Activated CD4-positive, alpha-beta memory T cell treated with anti-CD3 and anti-CD28 coated beads for 36 hours (primary cell): Measurements from ENCODE around the gene ARHGAP15. TPM values are rescaled to one million over a fixed set of nuclear protein-coding genes. Genes with fewer than 3 reads are reported as not detected.

Experiments
- CTCF ChIA-PET: fragments of 350-600 bp; sonication (Branson Sonifier 250); formaldehyde crosslinking; loops from one replicate; lab custom pipeline; 2021; ENCODE audit warnings: antibody characterized with exemption, inconsistent platforms; lab: Charles Lee
- POLR2A ChIA-PET: fragments of 350-600 bp; sonication (Branson Sonifier 250); formaldehyde crosslinking; loops from one replicate; lab custom pipeline; 2021; ENCODE audit warnings: antibody characterized with exemption; lab: Charles Lee
- DNase-seq: peaks from one replicate; pipeline ENCODE4 v3.0.0-alpha.2; 2020
- H3K27ac Mint-ChIP-seq: one replicate; pipeline ENCODE4 v1.8.0; 2021; ENCODE audit warnings: mixed read lengths
- H3K27me3 Mint-ChIP-seq: one replicate; pipeline ENCODE4 v1.8.0; 2021; ENCODE audit warnings: mixed read lengths
- H3K36me3 Mint-ChIP-seq: one replicate; pipeline ENCODE4 v1.8.0; 2021; ENCODE audit warnings: mixed read lengths
- H3K4me1 Mint-ChIP-seq: one replicate; pipeline ENCODE4 v1.8.0; 2021; ENCODE audit warnings: low read depth, mixed read lengths
- H3K4me3 Mint-ChIP-seq: one replicate; pipeline ENCODE4 v1.8.0; 2021; ENCODE audit warnings: mild to moderate bottlenecking, mixed read lengths
- H3K9me3 Mint-ChIP-seq: one replicate; pipeline ENCODE4 v1.8.0; 2021; ENCODE audit warnings: mixed read lengths
- intact Hi-C: fragments of 100-400 bp; cut with micrococcal nuclease; formaldehyde crosslinking; loops from one replicate; pipeline ENCODE4 v1.15.1; 2023
- total RNA-seq, 2 experiments: library from RNA; stranded (reverse); gene quantifications; one replicate each; pipeline ENCODE4 v1.2.3, GENCODE V29; 2021

The ARHGAP15 gene
- total RNA-seq, 2 experiments from 2014 or later = 70.2 to 71.2 TPM

DNA sequence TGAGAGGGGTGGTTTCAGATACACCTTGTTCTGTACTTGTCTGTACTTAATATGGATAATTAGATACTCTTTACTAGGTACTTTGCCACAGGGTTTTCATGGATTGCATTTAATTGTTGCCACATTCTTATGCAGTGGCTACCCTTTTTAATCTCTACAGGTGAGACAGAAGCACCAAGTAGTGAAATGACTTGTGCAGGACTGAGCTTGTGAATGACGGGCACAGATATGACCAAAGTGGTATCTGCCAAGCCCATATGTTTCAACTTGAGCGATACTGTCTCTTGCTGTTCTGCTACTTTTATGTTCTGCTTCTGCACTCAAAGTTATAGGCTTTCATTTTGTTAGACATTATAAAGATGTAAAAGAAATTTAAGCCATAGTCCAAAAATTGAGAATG, 288.2 kb downstream of the ARHGAP15 start:
- H3K27me3 Mint-ChIP-seq = no peaks in the 10 kb centered on the region
- CTCF ChIA-PET = no interaction called here
- intact Hi-C loops = no loop called here
- H3K4me3 Mint-ChIP-seq = no peak overlapping the region
- H3K36me3 Mint-ChIP-seq = peaks cover 4% of the 10 kb centered on the region
- peaks cover 46% of the 10 kb centered on the region for H3K4me1 Mint-ChIP-seq
- H3K27ac Mint-ChIP-seq = no peak overlapping the region
- POLR2A ChIA-PET = no interaction called here
- H3K9me3 Mint-ChIP-seq = no peaks in the 10 kb centered on the region
- DNase-seq = no peak

DNA sequence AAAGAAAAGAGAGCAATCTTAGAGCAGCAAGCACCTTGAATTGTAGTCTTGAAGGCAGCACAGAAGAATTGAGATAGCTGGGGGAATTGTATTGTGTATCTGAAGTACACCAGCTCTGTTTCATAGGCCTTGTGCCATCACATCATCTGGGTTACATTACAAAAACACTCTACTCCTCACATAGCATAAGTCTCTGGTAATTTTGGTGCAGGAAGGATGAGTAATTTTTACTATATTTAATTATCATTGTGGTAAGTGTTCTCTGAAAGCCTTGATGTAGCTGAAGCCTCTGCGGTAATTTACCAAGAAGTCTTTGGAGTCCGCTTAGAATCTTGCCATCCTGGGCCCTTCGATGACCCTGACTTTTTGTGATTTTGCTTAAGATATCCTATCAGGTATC, 291.1 kb downstream of the ARHGAP15 start:
- no peaks in the 10 kb centered on the region for H3K27me3 Mint-ChIP-seq
- peaks cover 2% of the 10 kb centered on the region for H3K36me3 Mint-ChIP-seq
- ChIA-PET CTCF (no interaction called here), POLR2A (no interaction called here)
- no peak overlapping the region for H3K4me3 Mint-ChIP-seq
- H3K4me1 Mint-ChIP-seq = peaks cover 62% of the 10 kb centered on the region
- intact Hi-C loops = loop anchor here (2.0 to 5.0 kb wide), 3 partner anchors 22 to 158 kb away; no protein-coding TSS in a partner anchor
- H3K9me3 Mint-ChIP-seq = no peaks in the 10 kb centered on the region
- DNase-seq = peak; percentile 16
- peak overlapping the region; percentile 19 for H3K27ac Mint-ChIP-seq

DNA sequence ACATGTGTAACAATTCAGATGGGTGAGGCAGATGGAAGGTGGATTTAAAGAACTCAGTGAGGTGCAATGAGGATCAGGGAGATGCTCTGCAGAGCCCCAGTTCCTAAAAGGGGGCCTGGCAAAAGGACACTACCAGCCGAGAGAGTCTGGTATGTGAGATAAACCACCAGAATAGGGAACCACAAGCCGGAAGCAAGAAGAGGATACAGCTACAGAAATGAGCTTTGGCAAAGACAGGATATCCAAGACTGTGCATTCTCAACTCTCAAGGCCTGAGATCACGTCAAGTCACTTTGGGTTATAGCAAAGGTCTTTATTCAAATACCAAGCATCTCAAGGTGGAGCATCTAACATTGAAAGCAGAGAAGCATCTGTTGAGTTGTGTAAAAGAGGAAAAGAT, 293.5 kb downstream of the ARHGAP15 start:
- Mint-ChIP-seq H3K4me3 (no peak overlapping the region), H3K4me1 (peaks cover 64% of the 10 kb centered on the region), H3K36me3 (peaks cover 5% of the 10 kb centered on the region), H3K27me3 (no peaks in the 10 kb centered on the region), H3K9me3 (no peaks in the 10 kb centered on the region), H3K27ac (no peak overlapping the region)
- intact Hi-C loops = loop anchor here (5.0 kb wide), 2 partner anchors 45 to 160 kb away; no protein-coding TSS in a partner anchor
- CTCF ChIA-PET = interaction anchor here (1.2 kb wide), 1 partner anchor 159 kb away, joined by 3 read pairs; no protein-coding TSS in a partner anchor
- POLR2A ChIA-PET = no interaction called here
- peak; percentile 15 for DNase-seq

DNA sequence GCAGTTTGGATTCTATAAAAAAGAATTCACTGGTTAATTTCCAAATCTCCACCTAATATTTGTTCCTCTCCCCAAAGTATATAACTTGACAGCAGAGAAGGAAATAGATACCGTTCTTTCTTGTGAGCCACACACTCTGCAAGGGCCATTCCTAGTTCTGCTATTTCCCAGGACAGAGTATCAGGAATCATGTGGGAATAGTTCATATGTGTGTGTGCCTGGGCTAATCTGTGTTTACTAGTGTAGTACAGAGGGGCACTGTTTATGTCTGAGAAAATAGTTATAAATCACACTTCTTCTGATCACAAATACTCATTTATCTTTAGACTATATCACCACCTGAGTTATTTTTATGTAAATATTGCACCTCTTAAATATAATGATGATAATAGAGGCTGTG, 296.7 kb downstream of the ARHGAP15 start:
- peaks cover 76% of the 10 kb centered on the region for H3K4me1 Mint-ChIP-seq
- peaks cover 5% of the 10 kb centered on the region for H3K36me3 Mint-ChIP-seq
- H3K27me3 Mint-ChIP-seq = no peaks in the 10 kb centered on the region
- DNase-seq = no peak
- no peak overlapping the region for H3K4me3 Mint-ChIP-seq
- ChIA-PET POLR2A (no interaction called here), CTCF (no interaction called here)
- H3K27ac Mint-ChIP-seq = no peak overlapping the region
- H3K9me3 Mint-ChIP-seq = no peaks in the 10 kb centered on the region
- intact Hi-C loops = no loop called here

DNA sequence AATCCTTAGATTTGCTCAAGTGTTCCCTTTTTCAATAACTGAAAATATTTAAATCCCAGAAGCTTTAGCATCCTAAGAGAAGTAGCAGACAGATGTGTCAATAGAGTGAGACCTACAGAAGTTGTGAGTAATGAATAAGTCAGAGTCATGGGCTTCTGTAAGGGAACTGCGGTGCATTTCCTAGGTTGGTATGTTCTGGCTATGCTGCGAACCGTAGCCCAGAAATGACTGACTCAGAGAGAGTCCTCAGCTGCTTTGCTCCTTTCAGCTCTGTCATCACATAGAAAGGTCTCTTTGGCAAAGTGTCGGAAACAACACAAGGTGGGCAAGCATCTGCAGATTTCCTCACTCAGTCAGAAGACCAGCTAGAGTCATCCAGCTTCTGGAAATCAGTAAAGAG, 297.1 kb downstream of the ARHGAP15 start:
- Mint-ChIP-seq H3K36me3 (peaks cover 5% of the 10 kb centered on the region), H3K4me3 (no peak overlapping the region), H3K27me3 (no peaks in the 10 kb centered on the region), H3K9me3 (no peaks in the 10 kb centered on the region), H3K4me1 (peaks cover 77% of the 10 kb centered on the region), H3K27ac (no peak overlapping the region)
- intact Hi-C loops = no loop called here
- no peak for DNase-seq
- ChIA-PET POLR2A (no interaction called here), CTCF (no interaction called here)

DNA sequence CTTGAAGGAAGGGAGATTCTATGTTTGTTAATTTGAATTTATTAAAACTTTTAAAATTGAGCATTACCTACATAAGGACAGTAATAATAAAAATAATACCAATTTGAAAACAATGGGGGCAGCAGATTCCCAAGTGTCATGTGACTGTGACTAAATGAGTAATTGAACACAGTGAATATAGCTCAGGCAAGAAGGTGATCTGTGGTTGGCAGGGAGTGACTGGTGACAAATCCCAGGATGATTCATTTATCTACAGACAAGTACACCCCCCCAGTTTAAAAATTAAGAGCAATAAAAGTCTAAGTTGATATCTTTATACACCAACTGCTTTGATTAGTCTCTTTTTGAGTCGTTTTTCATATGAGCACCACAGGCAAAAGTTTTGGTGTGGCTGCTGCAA, 299.5 kb downstream of the ARHGAP15 start:
- H3K9me3 Mint-ChIP-seq = no peaks in the 10 kb centered on the region
- POLR2A ChIA-PET = no interaction called here
- no peaks in the 10 kb centered on the region for H3K27me3 Mint-ChIP-seq
- no peak overlapping the region for H3K4me3 Mint-ChIP-seq
- no peak for DNase-seq
- no peak overlapping the region for H3K27ac Mint-ChIP-seq
- peaks cover 3% of the 10 kb centered on the region for H3K36me3 Mint-ChIP-seq
- H3K4me1 Mint-ChIP-seq = peaks cover 74% of the 10 kb centered on the region
- CTCF ChIA-PET = interaction anchor here (1.4 kb wide), 1 partner anchor 15 kb away, joined by 3 read pairs; no protein-coding TSS in a partner anchor
- intact Hi-C loops = no loop called here

DNA sequence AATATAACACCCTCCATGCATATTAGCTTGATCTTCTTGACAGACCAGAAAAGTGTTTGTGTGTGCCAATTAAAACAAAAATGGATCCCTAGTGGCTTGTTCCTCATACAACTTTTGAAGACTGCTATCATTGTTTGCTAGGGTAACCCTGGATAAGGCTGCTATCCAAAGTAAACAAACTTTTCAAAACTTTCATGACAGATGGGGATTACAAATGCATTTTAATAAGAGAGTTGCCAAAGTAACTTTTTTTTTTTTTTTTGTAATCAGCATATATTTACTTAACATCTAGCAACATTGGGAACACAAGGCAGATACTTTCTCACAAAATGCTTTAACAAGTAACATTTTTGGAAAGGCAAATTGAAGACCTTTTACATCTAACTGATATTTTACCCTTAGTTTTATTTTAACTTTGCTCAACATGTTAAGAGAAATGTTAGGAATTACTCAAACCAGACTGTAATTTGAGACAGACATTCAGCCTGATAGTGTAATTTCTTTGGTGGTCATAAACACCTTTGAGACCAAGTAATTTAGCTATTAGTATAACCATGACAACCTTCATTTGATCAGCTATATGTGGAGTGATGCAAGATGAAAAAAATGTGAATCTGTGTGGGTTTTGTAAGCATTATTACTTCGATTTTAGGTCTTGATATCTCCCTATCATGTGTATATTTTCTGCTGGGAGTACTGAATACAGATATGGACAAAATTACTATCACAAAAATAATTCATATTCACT, 300.9 kb downstream of the ARHGAP15 start:
- no peak overlapping the region for H3K4me3 Mint-ChIP-seq
- CTCF ChIA-PET = no interaction called here
- POLR2A ChIA-PET = interaction anchor here (0.6 kb wide), 1 partner anchor 34 kb away, joined by 4 read pairs; no protein-coding TSS in a partner anchor

DNA sequence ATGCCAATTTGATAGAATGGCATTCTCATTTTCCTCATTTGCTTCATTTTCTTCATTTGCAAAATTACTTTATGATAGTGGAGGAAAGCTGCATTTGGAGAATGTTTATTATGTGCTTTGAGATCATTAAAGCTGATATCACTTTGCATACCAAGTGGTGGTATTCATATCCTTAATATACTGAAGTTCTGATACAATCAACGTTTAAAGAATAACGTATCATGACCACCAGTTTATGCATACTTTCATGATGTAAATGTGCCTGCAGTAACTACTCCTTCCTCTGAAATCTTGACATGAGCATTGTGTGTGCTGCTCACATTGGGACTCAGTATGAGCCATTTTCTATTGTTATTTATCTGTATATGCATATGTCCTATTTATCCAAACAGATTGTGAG, 302.1 kb downstream of the ARHGAP15 start:
- no peaks in the 10 kb centered on the region for H3K9me3 Mint-ChIP-seq
- no peak overlapping the region for H3K27ac Mint-ChIP-seq
- CTCF ChIA-PET = interaction anchor here (1.0 kb wide), 1 partner anchor 41 kb away, joined by 3 read pairs; no protein-coding TSS in a partner anchor

More for the DNA sequence above, 300.9 kb downstream of the ARHGAP15 start:
- intact Hi-C loops = no loop called here
- no peak for DNase-seq
- Mint-ChIP-seq H3K27ac (no peak overlapping the region), H3K4me1 (peaks cover 73% of the 10 kb centered on the region), H3K36me3 (peaks cover 3% of the 10 kb centered on the region), H3K9me3 (no peaks in the 10 kb centered on the region), H3K27me3 (no peaks in the 10 kb centered on the region)

DNA sequence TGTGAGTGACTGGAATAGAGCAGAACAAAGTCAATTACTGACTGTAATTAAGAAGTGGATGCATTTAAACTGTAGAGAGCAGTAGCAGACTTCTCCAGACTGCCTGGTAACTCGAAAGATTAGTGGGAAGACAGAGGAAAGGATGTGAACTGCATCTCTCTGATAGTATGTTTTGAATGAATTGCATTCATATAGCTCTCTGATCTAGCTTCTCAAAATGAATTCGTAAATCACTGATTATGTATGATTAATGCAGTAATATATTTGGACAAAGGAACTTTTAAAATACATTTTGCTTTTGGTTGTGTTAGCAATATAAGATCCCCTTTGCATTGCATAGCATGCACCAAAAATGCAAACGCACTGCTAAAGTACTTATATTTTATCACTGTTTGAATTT, 304.0 kb downstream of the ARHGAP15 start:
- DNase-seq = no peak
- CTCF ChIA-PET = no interaction called here
- POLR2A ChIA-PET = no interaction called here
- intact Hi-C loops = no loop called here
- Mint-ChIP-seq H3K4me3 (no peak overlapping the region), H3K9me3 (no peaks in the 10 kb centered on the region), H3K36me3 (peaks cover 4% of the 10 kb centered on the region), H3K27me3 (no peaks in the 10 kb centered on the region), H3K27ac (no peak overlapping the region), H3K4me1 (peaks cover 56% of the 10 kb centered on the region)

More for the DNA sequence above, 302.1 kb downstream of the ARHGAP15 start:
- H3K27me3 Mint-ChIP-seq = no peaks in the 10 kb centered on the region
- intact Hi-C loops = no loop called here
- H3K4me3 Mint-ChIP-seq = no peak overlapping the region
- peaks cover 3% of the 10 kb centered on the region for H3K36me3 Mint-ChIP-seq
- H3K4me1 Mint-ChIP-seq = peaks cover 70% of the 10 kb centered on the region
- DNase-seq = no peak
- POLR2A ChIA-PET = no interaction called here

DNA sequence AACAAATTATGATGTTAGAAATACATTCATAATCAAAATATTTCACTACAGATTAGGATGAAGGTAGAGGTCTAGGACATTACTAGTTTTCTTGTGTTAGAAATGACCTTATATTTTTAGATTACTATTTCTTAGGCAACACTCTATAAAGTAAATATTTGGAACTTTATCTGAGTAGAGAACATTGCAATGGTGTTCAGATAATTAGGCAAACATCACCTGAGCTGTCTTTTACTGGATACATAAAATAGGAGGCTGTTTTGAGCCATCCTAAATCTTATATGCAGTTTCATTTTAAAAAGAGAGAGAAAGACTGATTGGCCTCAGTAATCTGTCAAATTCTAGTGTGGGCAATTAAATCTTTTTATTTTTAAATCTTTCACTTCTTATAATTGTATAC, 304.6 kb downstream of the ARHGAP15 start:
- ChIA-PET CTCF (no interaction called here), POLR2A (no interaction called here)
- Mint-ChIP-seq H3K4me1 (peaks cover 50% of the 10 kb centered on the region), H3K27me3 (no peaks in the 10 kb centered on the region), H3K36me3 (peaks cover 4% of the 10 kb centered on the region), H3K4me3 (no peak overlapping the region), H3K9me3 (no peaks in the 10 kb centered on the region), H3K27ac (no peak overlapping the region)
- DNase-seq = no peak
- intact Hi-C loops = no loop called here

DNA sequence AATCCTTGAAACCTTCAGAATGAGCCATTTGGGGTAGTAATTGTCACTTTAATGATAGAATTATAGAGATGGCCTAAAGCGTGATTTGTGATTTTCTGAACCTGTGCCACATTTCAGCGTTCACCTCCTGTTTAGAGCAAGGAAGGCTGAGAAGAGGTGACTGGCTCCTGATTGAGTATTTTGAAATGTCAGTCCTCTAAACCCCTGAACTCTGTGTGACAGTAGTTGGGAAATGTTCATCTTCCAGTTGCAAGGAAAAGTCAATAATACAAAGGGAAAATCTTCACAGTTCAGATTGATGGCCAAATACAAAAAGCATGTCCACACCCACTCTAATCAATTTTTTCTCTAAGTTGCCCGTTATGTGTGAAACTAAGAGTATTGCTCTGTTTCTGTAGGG, 305.2 kb downstream of the ARHGAP15 start:
- H3K27me3 Mint-ChIP-seq = no peaks in the 10 kb centered on the region

DNA sequence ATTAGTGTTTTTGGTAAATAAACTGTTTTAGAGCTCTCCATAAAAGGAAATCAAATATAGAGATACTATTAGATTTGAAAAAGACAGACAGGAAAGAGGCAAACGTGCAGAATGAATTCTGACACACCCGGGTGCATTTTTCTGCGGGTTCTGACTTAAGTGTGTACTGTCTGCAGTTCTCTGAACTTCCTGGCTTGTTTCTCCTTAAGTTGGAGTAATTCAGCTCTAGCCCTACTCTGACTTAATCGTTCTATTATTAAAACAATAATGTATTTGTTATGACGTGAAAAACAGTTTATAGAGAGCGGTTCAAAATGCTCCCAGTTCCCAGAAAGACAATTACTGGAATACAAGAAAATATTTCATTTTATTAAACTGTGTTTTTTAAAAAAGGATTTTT, 305.9 kb downstream of the ARHGAP15 start:
- H3K9me3 Mint-ChIP-seq = no peaks in the 10 kb centered on the region
- H3K27ac Mint-ChIP-seq = no peak overlapping the region
- intact Hi-C loops = no loop called here
- no peaks in the 10 kb centered on the region for H3K27me3 Mint-ChIP-seq
- peaks cover 39% of the 10 kb centered on the region for H3K4me1 Mint-ChIP-seq
- ChIA-PET POLR2A (no interaction called here), CTCF (no interaction called here)
- H3K4me3 Mint-ChIP-seq = no peak overlapping the region
- H3K36me3 Mint-ChIP-seq = peaks cover 7% of the 10 kb centered on the region
- DNase-seq = no peak

More for the DNA sequence above, 305.2 kb downstream of the ARHGAP15 start:
- intact Hi-C loops = no loop called here
- Mint-ChIP-seq H3K36me3 (peaks cover 4% of the 10 kb centered on the region), H3K4me3 (no peak overlapping the region), H3K4me1 (peaks cover 44% of the 10 kb centered on the region), H3K9me3 (no peaks in the 10 kb centered on the region), H3K27ac (no peak overlapping the region)
- CTCF ChIA-PET = no interaction called here
- POLR2A ChIA-PET = no interaction called here
- no peak for DNase-seq

DNA sequence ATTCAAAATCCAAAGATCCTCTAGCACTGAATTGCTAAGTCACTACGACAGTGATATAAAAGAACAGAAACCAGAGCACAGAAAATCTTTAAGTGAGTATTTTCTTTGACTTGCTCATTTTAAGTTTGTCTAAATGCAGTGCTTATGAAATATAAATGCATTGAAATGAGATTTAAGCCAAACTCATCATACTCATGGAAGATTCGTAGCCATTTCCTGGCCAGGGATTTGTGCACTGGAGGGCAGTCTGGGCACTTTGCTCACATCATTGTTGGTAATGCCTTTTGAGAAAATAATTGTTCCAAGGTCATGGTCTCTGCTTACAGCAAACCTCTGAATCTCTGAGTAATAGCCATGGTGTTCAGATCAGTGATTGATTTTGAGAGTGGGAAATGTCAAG, 307.7 kb downstream of the ARHGAP15 start:
- DNase-seq = no peak
- no peaks in the 10 kb centered on the region for H3K27me3 Mint-ChIP-seq
- peaks cover 10% of the 10 kb centered on the region for H3K36me3 Mint-ChIP-seq
- ChIA-PET CTCF (no interaction called here), POLR2A (no interaction called here)
- H3K9me3 Mint-ChIP-seq = no peaks in the 10 kb centered on the region
- no peak overlapping the region for H3K27ac Mint-ChIP-seq
- intact Hi-C loops = no loop called here
- no peak overlapping the region for H3K4me3 Mint-ChIP-seq
- H3K4me1 Mint-ChIP-seq = peaks cover 33% of the 10 kb centered on the region
